Fibroblast of peridontal ligament (primary cell): ENCODE results near the gene CSPG4.

Source experiments
- DNase-seq: peaks from one replicate; pipeline ENCODE4 v3.0.0-alpha.2; 2010; ENCODE audit errors: extremely low read depth

The CSPG4 gene

GRCh38 chr15:75625542-75626347, 86.9 kb downstream of the CSPG4 start, which contains the start of gene SNUPN:
Gene SNUPN (minus strand): TSS chr15:75625725. CDS start chr15:75621051, 4,674 bp downstream.
- DNase-seq = peak; percentile 84
